NK-92 (cell line): ENCODE results near the gene ZNF132.
"Not testable (repeated sequence)": the region's sequence is repeated elsewhere in the genome, so short reads cannot be mapped to it uniquely, and the experiment has no call there.

Source experiments
- DNase-seq: peaks from one replicate; lab custom pipeline; 2025; ENCODE audit not compliant: unreplicated experiment; lab: John Stamatoyannopoulos, UW

Gene ZNF132

DNA sequence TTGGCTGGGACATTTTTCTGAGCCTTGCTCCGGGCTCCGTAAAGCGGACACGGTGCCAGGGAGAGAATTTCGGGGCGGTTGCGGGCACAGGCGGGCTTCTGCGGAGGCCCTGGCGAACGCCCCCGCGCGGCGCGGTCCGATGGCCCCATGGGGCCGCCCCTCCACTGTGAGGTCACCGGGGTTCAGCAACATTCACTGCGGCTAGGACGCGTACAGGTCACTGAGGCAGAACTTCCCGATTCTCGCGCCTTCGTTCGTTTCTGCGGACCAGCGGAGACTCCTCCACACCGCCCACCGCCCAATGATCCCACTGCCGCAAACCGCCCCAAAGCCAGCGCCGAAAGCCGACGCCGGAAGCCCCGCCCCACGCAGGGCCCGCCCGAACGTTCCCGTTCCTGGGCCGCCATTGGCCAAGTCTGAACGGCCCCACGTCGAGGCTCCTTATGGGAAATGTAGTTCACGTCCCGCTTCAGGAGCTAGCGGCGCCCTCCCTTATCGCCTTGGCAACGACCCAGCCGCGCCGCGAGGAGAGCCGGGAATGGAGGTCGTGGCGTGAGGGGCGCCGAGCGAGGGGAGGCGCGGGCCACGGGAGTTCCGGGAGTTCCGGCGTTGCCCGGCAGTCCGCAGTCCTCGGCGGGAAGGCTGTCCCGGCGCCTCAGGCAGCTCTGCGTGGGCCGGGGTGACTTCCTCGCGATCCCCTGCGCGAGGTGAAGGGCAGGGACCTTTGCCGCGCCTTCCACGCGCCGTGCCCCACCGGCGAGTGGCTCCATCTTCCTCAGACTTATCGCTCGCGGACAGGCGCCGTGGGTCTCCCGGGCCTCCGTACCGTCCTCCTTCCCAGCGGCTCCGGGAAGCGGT lies 31.6 kb downstream of the ZNF132 start, which contains the start of gene ZNF584:
TSS of gene ZNF584 (plus strand) at position 498 of the 858 bp plus-strand sequence. CDS start 499 bp downstream, outside the sequence.
- DNase-seq: peak; percentile 59

DNA sequence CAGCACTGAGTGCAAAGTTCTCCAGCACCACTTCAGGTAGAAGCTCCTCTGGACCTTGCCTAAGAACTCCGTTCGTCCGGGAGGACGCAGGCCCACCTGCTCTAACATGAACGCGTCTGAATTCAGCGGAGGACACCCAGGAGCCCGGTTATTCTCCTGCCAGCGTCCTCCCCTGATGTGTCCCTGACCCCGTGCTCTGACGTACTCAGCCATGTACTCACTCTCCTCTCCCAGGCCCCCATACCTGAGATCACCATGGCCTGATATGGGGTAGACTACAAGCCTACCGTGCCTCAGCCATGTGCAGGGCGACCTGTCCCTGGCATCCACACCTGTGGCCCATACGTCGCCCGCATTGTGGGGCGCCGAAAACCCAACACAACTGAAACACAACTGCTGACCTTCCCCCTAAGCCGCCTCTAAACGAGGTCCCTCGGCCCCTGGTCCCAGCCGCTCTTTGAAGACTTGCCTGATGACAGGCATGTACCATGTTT lies 32.2 kb downstream of the ZNF132 start:
- DNase-seq: no peak

DNA sequence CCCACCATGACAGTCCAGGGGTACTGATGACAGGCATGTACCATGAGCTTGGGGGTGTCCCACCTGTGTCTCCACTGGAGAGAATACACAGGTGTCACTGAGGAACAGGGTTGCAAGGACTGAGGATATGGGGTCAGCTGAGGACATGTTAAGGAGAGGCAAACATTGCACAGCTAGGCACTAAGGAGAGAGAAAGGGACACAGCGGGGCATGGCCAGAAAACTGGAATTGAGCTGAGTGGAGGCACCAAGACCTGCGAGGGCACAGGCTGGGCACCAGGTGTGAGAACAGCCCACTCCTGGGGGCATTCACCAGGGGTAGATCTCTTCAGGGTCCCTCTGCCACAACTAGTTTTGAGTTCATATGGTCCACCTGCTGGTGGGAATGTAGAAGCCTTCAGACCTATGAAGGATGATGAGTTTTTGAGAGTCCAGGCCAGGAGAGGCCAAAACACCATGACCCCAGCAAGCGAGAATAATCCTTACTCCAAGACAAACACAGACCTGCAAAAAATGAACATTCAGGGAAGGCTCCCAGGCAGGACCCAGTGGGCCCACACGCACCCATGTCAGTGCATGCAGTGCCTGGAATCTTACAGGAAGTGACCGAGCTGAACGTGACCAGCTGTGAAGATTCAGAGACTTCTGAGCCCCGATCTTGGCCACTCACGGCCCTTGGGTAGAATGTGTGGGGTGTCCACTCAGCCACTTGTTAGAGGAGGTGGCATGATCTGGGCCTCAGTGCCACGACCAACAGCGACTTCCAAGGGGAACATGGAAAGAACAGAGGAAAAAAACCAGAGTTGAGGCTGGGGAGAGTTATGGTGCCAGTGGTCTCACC lies 32.9 kb downstream of the ZNF132 start:
- no peak for DNase-seq

DNA sequence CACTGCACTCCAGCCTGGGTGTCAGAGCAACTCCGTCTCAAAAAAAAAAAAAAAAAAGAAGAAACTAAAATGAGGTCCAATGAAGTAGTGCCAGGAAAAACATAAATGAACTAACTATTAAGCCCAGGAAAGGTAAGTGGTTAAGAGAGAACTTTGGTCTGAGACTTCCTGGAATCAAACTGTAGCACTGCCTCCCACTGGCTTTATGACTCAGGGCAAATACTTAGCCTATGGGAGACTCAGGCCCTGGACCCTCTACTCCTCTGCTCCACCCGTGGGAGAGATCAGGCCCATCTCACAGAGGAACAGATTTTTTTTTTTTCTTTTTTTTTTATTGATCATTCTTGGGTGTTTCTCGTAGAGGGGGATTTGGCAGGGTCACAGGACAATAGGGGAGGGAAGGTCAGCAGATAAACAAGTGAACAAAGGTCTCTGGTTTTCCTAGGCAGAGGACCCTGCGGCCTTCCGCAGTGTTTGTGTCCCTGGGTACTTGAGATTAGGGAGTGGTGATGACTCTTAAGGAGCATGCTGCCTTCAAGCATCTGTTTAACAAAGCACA lies 36.0 kb downstream of the ZNF132 start:
- DNase-seq: not testable (repeated sequence)

DNA sequence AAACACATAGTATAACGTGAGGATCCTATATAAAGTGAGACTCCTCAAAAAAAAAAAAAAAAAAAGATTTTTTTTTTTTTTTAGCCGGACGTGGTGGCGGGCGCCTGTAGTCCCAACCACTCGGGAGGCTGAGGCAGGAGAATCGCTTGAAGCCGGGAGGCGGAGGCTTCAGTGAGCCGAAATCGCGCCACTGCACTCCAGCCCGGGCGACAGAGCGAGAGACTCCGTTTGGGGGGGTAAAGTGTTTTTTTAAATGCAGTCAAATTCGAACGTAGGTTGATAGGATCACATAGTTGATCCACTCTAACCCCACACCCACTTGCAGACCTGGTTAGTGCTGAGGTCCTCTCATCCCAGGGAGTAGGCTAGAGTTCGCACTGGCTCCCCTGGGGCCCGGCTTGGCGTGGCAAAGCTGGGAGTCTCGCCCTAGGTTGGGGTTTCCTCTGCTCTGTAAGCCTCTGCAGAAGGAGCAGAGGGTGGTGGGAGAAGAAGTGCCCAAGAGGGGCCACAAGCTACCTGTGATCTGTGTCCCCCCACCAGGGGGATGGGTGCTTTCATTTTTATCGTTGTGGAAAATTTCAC lies 38.0 kb downstream of the ZNF132 start:
- no peak for DNase-seq

DNA sequence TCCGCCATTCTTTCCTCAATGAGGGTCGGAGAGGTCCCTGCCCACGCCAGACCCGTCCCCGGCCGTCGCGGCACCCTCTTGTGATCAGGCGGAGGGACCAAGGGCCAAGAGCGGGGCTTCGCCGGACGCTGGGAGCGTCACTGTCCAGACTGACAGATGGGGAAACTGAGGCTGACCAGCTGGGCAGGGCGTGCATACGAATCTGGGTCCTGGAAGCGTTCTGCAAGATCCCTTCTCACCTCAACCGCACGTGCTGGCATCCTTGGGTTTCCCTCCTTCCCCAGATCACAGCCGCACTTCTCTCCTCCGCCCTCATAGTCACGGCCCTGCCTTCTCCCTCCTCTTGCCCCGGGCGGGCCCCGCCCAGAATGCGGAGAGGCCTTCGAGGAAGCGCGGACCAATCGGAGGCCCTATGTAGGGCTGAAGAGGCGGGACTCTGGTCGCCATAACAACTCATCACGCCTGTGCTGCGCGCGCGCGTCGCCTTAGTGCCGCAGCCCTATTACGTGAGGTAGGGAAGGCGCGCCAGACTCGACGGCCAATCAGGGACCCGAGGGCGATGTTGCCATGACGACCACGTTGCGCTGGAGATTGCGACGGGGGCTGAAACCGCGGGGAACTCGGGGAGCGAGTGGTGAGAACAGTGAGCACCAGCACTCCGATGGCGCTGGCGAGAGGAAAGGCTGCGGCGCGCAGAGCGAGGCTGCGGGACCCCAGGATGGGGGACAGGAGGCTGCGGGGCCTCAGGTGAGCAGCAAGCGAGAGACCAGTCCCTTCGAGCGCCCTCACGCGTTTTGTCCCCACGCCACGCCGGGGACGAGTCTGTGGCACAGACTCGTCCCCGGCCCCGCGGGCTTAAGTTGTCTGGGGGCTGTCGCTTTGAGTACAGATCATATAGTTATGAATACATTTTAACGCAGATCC lies 38.8 kb downstream of the ZNF132 start:
- DNase-seq: peak; percentile 94

DNA sequence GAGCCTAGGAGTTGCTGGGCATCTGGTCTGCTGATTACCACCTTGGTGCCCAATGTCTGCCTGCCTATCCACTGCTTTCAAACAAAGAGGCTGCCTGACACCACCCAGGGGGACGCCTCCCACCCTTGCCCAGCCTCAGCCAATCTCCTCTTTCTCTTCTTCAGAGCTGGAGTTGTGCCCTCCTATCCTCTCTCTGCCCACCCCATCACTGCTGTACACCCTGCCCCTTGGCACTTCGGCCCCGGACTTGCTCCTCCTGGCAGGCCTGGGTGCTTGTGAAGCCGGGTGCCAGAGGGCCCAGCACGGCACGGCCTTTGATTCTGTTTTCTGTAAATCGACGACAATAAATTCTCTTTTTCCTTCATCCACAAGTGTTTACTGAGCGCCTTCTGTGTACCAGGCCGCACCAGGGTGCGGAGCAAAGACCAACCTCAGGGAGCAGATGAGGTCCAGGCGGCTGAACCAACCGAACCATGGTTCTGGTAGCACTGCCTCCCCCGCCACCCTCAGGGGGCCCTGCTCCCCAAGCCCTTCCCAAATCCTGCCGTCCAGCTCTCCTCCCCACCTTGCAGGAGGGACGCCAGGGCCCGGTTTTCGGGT lies 39.5 kb downstream of the ZNF132 start:
- DNase-seq: no peak

DNA sequence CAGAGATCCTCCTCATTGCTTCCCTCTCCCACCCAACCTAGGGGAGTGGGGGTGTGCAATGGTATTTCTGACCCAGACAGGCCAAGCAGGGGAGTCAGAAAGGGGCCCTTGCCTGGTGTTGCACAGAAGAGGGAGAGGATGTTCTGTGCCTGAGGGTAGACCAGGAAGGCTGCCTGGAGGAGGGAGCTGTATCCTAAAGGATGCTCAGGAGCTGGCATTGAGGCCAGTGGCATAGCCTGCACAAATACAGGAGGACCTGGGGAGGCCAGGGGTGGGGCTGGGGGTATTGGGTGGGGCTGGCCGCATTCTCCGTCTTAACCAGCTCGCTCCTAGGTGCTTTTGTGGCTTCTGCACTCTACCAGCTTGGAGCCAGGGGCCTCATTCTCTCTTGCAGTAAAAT lies 40.0 kb downstream of the ZNF132 start:
- DNase-seq: no peak

DNA sequence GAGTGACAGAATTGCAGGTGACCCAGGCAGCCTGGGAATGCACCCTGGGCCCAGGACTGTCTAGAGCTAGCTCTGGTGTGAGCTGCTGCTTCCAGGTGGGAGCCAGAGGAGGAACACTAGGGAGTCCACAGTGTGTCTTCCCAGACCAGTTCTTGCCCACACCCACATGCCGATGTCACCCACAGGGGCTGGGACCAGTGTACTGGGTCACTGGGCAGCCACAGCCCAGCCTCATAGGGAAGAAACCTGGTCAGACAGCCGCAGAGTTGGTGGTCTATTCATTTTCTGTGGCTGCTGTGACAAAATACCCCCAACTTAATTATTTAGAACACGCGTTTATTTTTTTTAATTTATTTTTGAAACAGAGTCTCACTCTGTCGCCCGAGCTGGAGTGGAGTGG lies 41.4 kb downstream of the ZNF132 start:
- no peak for DNase-seq

DNA sequence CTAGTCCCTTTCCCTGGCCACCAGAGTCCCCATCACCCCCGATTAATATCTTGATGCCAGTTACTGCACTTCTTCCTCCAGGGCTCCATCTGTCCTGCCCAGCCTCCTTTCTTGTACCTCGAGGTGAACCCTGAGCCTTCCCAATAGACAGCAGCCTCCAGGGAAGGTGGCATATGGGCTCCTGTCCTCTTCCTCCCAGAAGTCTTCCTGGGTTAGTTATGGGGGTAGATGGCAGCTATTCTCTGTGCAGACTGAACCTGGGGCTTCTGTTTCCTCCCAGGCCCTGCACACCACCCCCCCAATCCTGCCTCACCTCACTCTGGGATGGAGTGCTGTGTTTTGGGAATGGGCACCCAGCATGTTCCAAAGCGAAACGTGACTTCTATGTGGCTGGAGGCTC lies 41.9 kb downstream of the ZNF132 start:
- DNase-seq: no peak

DNA sequence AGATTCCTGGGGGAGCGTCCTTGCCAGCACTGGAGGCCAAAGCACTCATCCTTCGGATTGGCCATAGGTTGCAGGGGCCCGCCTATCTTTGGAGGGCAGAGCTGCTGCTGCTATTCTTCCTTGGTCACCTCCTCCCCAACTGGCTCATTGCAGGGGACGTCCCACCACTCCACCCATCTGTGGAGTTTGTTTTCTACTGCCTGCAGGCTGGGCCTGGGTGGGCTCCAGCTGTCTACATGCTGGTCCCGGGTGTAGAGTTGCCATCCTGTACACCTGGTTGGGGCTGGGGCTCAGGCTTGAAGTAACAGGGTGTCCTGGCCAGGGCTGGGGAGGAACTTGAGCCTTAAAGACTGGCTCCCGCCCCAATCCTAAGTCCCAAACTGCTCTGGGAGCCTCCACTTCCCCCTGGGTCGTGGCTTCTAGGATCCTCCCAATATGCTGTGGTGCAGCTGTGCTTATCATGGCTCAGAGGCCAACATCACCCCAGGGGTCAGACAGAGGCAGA lies 42.4 kb downstream of the ZNF132 start:
- no peak for DNase-seq

DNA sequence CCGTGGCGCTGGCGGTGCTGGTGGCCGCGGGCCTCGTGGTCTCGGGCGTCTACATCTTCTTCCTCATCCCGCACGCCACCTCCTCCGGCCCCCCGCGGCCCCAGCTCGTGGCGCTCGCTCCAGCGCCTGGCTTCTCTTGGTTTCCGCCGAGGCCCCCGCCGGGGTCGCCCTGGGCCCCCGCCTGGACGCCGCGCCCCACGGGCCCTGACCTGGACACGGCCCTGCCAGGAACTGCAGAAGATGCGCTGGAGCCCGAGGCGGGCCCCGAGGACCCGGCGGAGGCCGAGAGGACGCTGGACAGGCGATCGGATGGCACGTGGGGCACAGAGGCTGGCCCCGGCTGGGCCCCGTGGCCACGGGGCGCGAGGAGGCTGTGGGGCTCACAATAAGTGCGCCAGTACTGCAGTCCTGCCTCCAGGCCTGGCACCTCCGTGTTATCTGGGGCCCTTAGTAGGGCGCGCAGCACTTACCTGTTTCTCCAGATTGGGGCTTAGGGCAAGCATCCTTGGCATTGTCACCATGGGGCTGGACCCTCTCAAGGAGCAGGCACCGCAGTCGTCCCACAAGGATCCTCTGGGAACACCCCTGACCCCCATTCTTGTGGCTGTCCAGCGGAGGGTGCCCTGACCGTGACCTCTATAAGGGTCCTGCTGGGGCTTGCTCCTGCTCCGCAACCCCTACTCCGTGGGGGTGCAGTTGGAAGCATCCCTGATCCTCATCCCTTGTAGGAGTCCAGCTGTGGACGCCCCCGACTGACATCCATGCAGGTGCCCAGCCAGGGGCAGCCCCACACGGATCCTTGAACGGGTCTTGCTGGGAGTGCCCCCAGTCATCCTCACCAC lies 43.0 kb downstream of the ZNF132 start:
- no peak for DNase-seq

DNA sequence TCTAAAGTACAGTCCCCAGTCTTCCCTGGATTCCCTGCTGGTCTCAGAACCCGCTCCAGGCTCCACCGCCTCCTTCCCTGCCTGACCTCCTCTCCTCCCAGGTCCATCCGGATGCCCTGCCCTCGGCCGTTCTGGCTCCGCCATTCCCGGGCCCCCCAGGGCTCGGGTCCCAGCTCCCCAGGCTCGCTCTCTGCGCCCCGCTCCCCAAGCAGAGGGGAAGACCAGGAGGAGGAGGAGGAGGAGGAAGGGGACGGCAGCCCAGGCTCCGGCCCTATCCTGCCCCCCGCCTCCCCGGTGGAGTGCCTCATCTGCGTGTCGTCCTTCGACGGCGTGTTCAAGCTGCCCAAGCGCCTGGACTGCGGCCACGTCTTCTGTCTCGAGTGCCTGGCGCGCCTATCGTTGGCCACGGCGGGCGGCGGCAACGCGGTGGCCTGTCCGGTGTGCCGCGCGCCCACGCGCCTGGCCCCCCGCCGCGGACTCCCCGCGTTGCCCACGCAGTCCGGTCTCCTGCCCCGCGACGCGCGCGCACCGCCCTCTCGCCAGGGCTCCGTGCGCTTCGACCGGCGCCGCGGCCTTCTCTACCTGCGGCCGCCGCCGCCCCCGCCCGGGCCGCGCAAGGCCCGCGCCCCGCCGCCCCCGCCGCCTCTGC lies 43.9 kb downstream of the ZNF132 start:
- DNase-seq: no peak

DNA sequence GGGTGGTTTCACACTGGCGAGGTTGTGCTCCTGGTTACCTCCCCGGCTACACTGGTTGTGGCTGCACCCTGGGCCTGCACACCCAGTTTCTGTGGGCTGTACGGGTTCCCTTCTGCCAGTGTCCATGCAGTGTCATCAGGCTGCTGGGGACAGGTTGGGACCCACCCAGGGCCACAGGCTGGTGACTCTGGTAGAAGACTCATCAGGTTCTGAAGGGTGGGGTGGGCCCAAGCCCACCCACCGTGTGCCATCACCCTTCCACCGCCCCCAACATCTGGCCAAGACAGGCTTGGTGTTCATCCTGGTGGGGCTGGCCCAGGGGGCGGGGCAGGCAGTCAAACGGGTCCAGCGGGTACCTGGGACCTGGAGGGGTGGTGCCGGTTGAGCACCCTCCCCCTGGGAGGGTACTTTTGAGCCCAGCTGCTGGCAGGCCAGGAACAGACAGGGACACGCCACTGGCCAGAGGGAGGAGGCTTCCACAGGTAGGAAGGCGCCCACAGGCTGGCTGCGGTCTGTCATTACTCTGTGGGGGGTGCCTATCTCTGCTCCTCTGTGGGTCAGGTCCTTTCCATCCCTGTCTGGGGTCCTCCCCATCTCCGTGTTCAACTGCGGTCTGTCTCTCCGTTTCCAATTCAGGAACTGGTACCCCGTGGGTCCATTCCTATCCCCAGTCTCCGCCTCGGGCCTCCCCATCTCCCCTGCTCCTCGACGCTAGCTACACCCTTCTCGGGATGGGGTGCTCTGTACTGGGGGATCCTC lies 44.6 kb downstream of the ZNF132 start, which contains the start of gene RNF225:
TSS of gene RNF225 (plus strand) at position 437 of the 759 bp plus-strand sequence. CDS start 434 bp downstream, outside the sequence.
- DNase-seq: no peak

DNA sequence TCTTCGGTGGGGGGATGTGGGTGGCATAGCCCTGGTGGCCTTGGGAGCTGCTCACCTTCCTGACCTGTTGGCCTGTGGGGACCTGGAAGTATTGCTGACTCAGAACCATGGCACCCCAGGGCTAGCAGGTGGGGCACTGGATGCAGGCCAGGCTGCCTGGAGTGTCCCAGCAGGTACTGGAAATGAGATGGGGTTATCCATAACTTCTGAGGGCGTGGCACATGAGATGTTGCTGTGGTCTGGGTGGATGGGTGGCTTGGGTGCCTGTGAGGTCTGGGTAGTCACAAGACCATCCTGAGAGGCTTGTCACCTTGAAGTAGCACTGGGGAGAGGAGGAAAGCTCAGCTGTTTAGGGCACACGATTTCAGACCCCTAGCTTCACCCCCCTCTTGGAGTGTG lies 45.1 kb downstream of the ZNF132 start:
- no peak for DNase-seq

DNA sequence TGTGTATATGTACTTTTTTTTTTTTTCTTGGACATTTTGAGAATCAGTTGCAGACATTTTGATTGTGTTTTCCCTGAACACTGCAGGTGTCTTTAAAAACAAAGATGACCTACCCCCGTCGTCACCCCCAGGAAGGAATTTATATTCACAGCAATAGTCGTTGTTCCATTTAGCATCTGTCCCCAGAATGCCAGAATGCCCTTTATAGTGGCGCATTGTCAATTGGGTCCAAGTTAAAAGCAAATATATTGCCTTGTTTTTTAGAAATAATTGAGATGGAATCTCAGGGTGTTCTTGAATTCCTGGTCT lies 46.3 kb downstream of the ZNF132 start:
- DNase-seq: no peak

DNA sequence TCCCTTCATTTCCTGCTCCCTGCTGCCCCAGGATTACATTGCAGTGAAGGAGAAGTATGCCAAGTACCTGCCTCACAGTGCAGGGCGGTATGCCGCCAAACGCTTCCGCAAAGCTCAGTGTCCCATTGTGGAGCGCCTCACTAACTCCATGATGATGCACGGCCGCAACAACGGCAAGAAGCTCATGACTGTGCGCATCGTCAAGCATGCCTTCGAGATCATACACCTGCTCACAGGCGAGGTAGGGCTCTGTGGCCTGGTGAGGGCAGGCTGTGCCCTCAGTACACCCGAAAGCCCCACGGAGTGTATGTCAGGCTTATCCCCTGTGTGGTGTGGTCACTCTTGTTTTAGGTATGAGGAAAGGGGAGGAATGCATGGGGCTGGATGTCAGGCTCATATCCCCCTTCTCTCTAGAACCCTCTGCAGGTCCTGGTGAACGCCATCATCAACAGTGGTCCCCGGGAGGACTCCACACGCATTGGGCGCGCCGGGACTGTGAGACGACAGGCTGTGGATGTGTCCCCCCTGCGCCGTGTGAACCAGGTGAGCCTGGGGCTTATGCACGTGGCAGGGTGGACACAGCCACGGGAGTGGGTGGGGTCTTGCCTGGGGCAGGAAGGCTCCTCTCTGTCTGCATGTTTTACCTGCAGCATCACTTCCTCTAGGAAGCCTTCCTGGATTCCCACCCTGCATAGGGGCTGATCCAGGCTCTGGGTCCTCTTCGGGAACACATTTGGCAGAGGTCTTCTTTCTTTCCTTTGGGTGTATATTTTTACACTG lies 46.8 kb downstream of the ZNF132 start:
- DNase-seq: no peak
